ENCODE measurements around the gene CENPW. TPM values are rescaled to one million over a fixed set of nuclear protein-coding genes. Genes with fewer than 3 reads are reported as not detected.

CENPW gene
- total RNA-seq, 3 donors from 2014 or later (not counting 1 experiment from before 2014, with no cell fraction given) = 1.4 to 2.5 (median 1.8) TPM

DNA sequence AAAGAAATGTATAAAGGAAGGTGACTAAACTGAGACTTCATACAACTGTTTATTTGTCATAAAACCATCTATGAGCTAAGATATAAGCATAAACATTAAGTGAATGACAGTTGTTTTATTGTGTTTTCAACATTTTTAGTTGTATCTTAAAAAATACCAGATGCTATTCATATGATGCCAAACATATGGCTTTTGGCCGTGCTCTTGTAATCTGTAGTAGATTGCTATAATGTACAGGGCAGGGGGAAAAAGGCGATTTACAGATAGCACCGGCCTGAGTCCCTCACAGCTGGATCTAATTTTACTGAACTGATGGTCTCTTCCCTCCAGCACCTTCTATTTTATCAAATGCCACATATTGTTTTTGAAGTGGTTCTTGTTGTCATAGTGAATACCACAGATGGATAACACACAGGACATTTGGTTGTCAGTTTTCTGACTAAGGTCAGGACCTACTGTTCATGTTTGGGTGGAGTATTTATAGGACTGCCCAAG is 48.2 kb downstream of the CENPW start:
- DNase-seq (no peak), ATAC-seq (no peak)
- Histone ChIP-seq H3K4me3 (ENCODE audit: low read length) (no peak overlapping the region), H3K27ac (ENCODE audit: low read length) (no peak overlapping the region), H3K9me3 (ENCODE audit: control insufficient read depth, insufficient read depth, low read length) (no peaks in the 10 kb centered on the region), H3K27me3 (ENCODE audit: control insufficient read depth, insufficient read depth, low read length) (no peaks in the 10 kb centered on the region), H3K4me1 (ENCODE audit: control insufficient read depth, insufficient read depth, low read length) (no peaks in the 10 kb centered on the region), H3K36me3 (ENCODE audit: control insufficient read depth, insufficient read depth, low read length) (no peaks in the 10 kb centered on the region)
- Mint-ChIP-seq H3K27me3 (ENCODE audit: low read depth in 2 of 2) (no peaks in the 10 kb centered on the region), H3K9me3 (peaks cover 9 to 20% of the 10 kb centered on the region in 2 donors), H3K36me3 (peaks cover 10% of the 10 kb centered on the region), H3K27ac (no peak overlapping the region), H3K4me3 (no peak overlapping the region), H3K4me1 (no peaks in the 10 kb centered on the region)
- intact Hi-C loops (cut with micrococcal nuclease) = no loop called here
- no peak for TF ChIP-seq CTCF (IDR thresholded peaks at IDR 0.05)
- WGBS (ENCODE audit: insufficient coverage) = 88% methylated on average over 1 of the region's 3 CpGs

DNA sequence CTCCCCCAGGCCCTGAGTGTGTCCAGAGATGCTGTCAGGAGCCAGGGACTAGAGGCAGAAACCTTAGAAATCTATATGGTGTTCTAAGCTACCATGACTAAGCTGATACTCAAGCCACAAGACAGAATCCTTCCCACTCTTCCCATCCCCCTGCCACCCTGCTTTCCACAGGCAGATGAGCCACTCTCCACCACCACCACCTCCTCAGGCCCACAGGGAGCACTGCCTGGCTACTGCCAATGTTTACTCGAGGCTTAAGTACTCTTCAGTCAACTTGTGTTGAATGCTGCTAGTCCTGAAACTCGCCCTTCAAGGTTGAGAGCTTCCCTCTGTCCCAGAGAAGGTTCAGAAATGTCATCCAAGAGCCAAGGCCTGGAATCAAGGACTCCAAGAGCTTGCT is 56.2 kb downstream of the CENPW start:
- H3K4me3 ChIP-seq (ENCODE audit: low read length) = no peak overlapping the region
- WGBS (ENCODE audit: insufficient coverage) = 65% methylated on average over 2 of the region's 2 CpGs
- Mint-ChIP-seq H3K4me1 (no peaks in the 10 kb centered on the region), H3K27ac (no peak overlapping the region), H3K4me3 (no peak overlapping the region), H3K9me3 (peaks cover 15 to 16% of the 10 kb centered on the region in 2 donors), H3K36me3 (no peaks in the 10 kb centered on the region), H3K27me3 (ENCODE audit: low read depth in 2 of 2) (no peaks in the 10 kb centered on the region)
- H3K27me3 ChIP-seq (ENCODE audit: control insufficient read depth, insufficient read depth, low read length) = no peaks in the 10 kb centered on the region
- intact Hi-C loops (cut with micrococcal nuclease) = no loop called here
- no peaks in the 10 kb centered on the region for H3K9me3 ChIP-seq (ENCODE audit: control insufficient read depth, insufficient read depth, low read length)
- no peak overlapping the region for H3K27ac ChIP-seq (ENCODE audit: low read length)
- no peaks in the 10 kb centered on the region for H3K4me1 ChIP-seq (ENCODE audit: control insufficient read depth, insufficient read depth, low read length)
- no peaks in the 10 kb centered on the region for H3K36me3 ChIP-seq (ENCODE audit: control insufficient read depth, insufficient read depth, low read length)
- no peak for ATAC-seq
- no peak for DNase-seq
- no peak for TF ChIP-seq CTCF (IDR thresholded peaks at IDR 0.05)

All from natural killer cell (primary cell).